ENCODE results near the gene NRXN3. TPM values are rescaled to one million over a fixed set of nuclear protein-coding genes. Genes with fewer than 3 reads are reported as not detected.

Gene NRXN3
- total and polyA plus RNA-seq, 2 of the 4 experiments (the other 2 are of a cell fraction): 4.8 to 25.1 TPM

DNA sequence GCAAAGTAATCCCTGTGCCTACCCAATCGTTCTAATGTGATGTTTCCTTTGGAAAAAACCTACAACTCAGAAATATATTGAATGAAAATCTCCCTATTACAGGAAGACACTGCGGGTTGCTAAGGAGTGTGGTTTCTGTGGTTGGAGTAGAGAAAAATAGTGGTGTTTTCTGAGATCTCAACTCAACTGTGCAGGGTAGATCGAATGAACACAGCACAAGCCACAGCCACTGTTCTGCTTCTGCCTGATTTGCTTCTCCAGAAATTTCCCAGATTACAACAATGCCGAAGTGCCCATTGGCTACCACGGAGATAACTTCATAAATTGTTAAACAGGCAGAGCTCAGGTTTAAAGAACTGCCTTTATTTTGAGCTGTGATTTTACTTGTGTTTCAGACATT lies 1560.8 kb downstream of the NRXN3 start:
- H3K4me2 ChIP-seq (ENCODE audit: low read depth, low read length): no peak overlapping the region
- no peak overlapping the region for H2AFZ ChIP-seq (replicated peaks; ENCODE audit: low read length, poor library complexity)
- no peak for DNase-seq
- no peaks in the 10 kb centered on the region for H3K27me3 ChIP-seq (ENCODE audit: control insufficient read depth, insufficient read depth, low read length)
- H3K14ac ChIP-seq (replicated peaks; ENCODE audit: low read depth, low read length): no peak overlapping the region
- H2BK20ac ChIP-seq (ENCODE audit: low read depth, low read length): no peak overlapping the region
- no peak overlapping the region for H4K8ac ChIP-seq (ENCODE audit: low read depth in 2 of 2, low read length in 2 of 2)
- in situ Hi-C loops (cut with MboI; ENCODE audit: low sequenced_read_pairs) (no loop called here), dilution Hi-C loops (cut with HindIII; ENCODE audit: low sequenced_read_pairs, unreplicated experiment) (no loop called here), intact Hi-C loops (cut with micrococcal nuclease) (no loop called here)
- no peak overlapping the region for H4K5ac ChIP-seq (ENCODE audit: low read depth, low read length)
- H3K23ac ChIP-seq (ENCODE audit: low read depth, low read length): no peak overlapping the region
- H2AK9ac ChIP-seq (replicated peaks; ENCODE audit: low read depth, low read length, poor library complexity): no peak overlapping the region
- H3K56ac ChIP-seq (ENCODE audit: extremely low read depth, insufficient read depth, low read length): no peak overlapping the region
- CTCF ChIA-PET: no interaction called here
- H3K79me1 ChIP-seq (ENCODE audit: low read depth in 1 of 2, low read length in 2 of 2): no peaks in the 10 kb centered on the region
- no peak overlapping the region for H2AK5ac ChIP-seq (ENCODE audit: low read depth, low read length)
- H4K91ac ChIP-seq (ENCODE audit: insufficient read depth, low read depth, low read length): no peak overlapping the region
- WGBS, 2 experiments (ENCODE audit: extremely low coverage in 2 of 2, insufficient read length in 1 of 2): no CpG with 5 or more reads among the region's 5 CpGs
- H3K27ac ChIP-seq (ENCODE audit: insufficient read depth, low read length): no peak overlapping the region
- no peak overlapping the region for H3K4ac ChIP-seq (ENCODE audit: low read depth, low read length)
- H3K9me3 ChIP-seq (ENCODE audit: control insufficient read depth, insufficient read depth, low read length): no peaks in the 10 kb centered on the region
- no peaks in the 10 kb centered on the region for H4K20me1 ChIP-seq (ENCODE audit: insufficient read depth, low read length)
- H3K4me3 ChIP-seq (ENCODE audit: insufficient read depth, low read depth, low read length): no peak overlapping the region
- no peak overlapping the region for H3K18ac ChIP-seq (ENCODE audit: low read depth, low read length)
- no peak overlapping the region for H3K9ac ChIP-seq (ENCODE audit: low read depth, low read length)
- no peaks in the 10 kb centered on the region for H3K36me3 ChIP-seq (ENCODE audit: control insufficient read depth, insufficient read depth, low read length)
- H3K9me1 ChIP-seq (ENCODE audit: insufficient read depth, low read length): no peaks in the 10 kb centered on the region
- H2BK120ac ChIP-seq (ENCODE audit: low read depth, low read length): no peak overlapping the region
- TF ChIP-seq RFX5 (IDR thresholded peaks at IDR 0.05; ENCODE audit: low read depth, low read length) (no peak), FOS (IDR thresholded peaks at IDR 0.05; ENCODE audit: low read depth, low read length) (no peak), POLR2A (IDR thresholded peaks at IDR 0.05; ENCODE audit: low read depth, low read length) (no peak), NFE2L2 (IDR thresholded peaks at IDR 0.05; ENCODE audit: low read depth, low read length) (no peak), ELK1 (IDR thresholded peaks at IDR 0.05; ENCODE audit: borderline replicate concordance, low read depth, low read length) (no peak), RAD21 (IDR thresholded peaks at IDR 0.05; ENCODE audit: low read length) (no peak), USF2 (IDR thresholded peaks at IDR 0.05; ENCODE audit: low read depth, low read length) (no peak), MXI1 (IDR thresholded peaks at IDR 0.05; ENCODE audit: borderline replicate concordance, low read depth, low read length) (no peak)
- POLR2A ChIA-PET (ENCODE audit: unreplicated experiment): interaction anchor here (0.6 kb wide), 1 partner anchor 140 kb away, joined by 3 read pairs; no protein-coding TSS in a partner anchor
- BruUV-seq (replicated peaks): no TSS peak
- no peak for ATAC-seq (ENCODE audit: low read depth)
- no peak overlapping the region for H2BK5ac ChIP-seq (ENCODE audit: low read depth, low read length, poor library complexity, severe bottlenecking)
- H3K4me1 ChIP-seq (ENCODE audit: control insufficient read depth, insufficient read depth, low read length): no peaks in the 10 kb centered on the region
- no peak overlapping the region for H2BK15ac ChIP-seq (ENCODE audit: low read depth, low read length)

All from IMR-90 (cell line).